HCT116 (cell line): Measurements from ENCODE around the gene JDP2. TPM values are rescaled to one million over a fixed set of nuclear protein-coding genes. Genes with fewer than 3 reads are reported as not detected.

ENCODE experiments used
- ATAC-seq: fragments of 200-7000 bp; cut with Tn5 transposase; 2 replicates; pipeline ENCODE4 v1.9.1; 2020; ENCODE audit warnings: mild to moderate bottlenecking, moderate library complexity
- BruUV-seq: library from RNA; stranded (reverse); fragments of 400-500 nt; replicated peaks from 2 replicates; lab custom pipeline; 2021; lab: Mats Ljungman, UMichigan
- CTCF ChIA-PET: fragments of 300-600 bp; sonication (Branson Sonifier 250); formaldehyde crosslinking; loops from one replicate; lab custom pipeline; 2021; ENCODE audit warnings: antibody characterized with exemption; lab: Charles Lee
- POLR2A ChIA-PET: fragments of 300-600, 350-600 bp; sonication (Branson Sonifier 250); formaldehyde crosslinking; loops from one replicate; lab custom pipeline; 2021; ENCODE audit warnings: antibody characterized with exemption; lab: Charles Lee
- RAD21 ChIA-PET, 2 experiments: fragments of 300-600 bp; sonication (Branson Sonifier 250); formaldehyde crosslinking; loops; one replicate each; lab custom pipeline; 2023; ENCODE audit warnings: low total read pairs in 2 of 2; ENCODE audit not compliant: uncharacterized antibody in 2 of 2, unreplicated experiment in 2 of 2, low non-redundant PET in 1 of 2; lab: Charles Lee
- DNase-seq: peaks from one replicate; pipeline ENCODE4 v3.0.0-alpha.2; 2010; ENCODE audit warnings: low read depth, low spot score
- H2AFZ ChIP-seq: fragments of 200-600 bp; shearing (Covaris generic), sonication (generic); 2 replicates; pipeline ENCODE4 v1.6.1; 2017; ENCODE audit warnings: low read depth, mixed run types, mixed read lengths, antibody characterized with exemption, low read length; ENCODE audit not compliant: poor library complexity, severe bottlenecking
- H3K27ac ChIP-seq: 2 replicates; pipeline ENCODE4 v1.5.1; 2012; ENCODE audit warnings: low read depth, low read length
- H3K27me3 ChIP-seq: fragments of 200-600 bp; sonication (generic); 2 replicates; pipeline ENCODE4 v1.6.1; 2016; ENCODE audit warnings: mixed run types, low read length, mixed read lengths; ENCODE audit not compliant: insufficient read depth
- H3K36me3 ChIP-seq, 2 experiments: fragments of 200-500 bp in 1 of 2; fragments of 200-600 bp in 1 of 2; sonication (Bioruptor generic) in 1 of 2; sonication (generic) in 1 of 2; 2 replicates each; pipeline versions ENCODE4 v1.5.1 to v1.6.1; 2014 to 2016; ENCODE audit warnings: low read length in 2 of 2, inconsistent platforms in 1 of 2, mixed read lengths in 1 of 2, mixed run types in 1 of 2; ENCODE audit not compliant: insufficient read depth in 2 of 2, control insufficient read depth in 1 of 2
- H3K4me1 ChIP-seq, 2 experiments: fragments of 200-600 bp in 1 of 2; sonication (generic) in 1 of 2; 2 replicates each; pipeline versions ENCODE4 v1.5.1 to v1.6.1; 2012 to 2017; ENCODE audit warnings: low read length in 2 of 2, inconsistent platforms in 1 of 2, mild to moderate bottlenecking in 1 of 2, mixed read lengths in 1 of 2, mixed run types in 1 of 2, moderate library complexity in 1 of 2; ENCODE audit not compliant: insufficient read depth in 2 of 2, control insufficient read depth in 1 of 2
- H3K4me2 ChIP-seq: fragments of 200-600 bp; sonication (generic); 2 replicates; pipeline ENCODE4 v1.6.1; 2017; ENCODE audit warnings: mixed run types, low read length, mixed read lengths
- H3K4me3 ChIP-seq, 2 experiments: fragments of 200-600 bp in 1 of 2; sonication (generic) in 1 of 2; replicated peaks in 1 of 2; 2 replicates each; pipeline ENCODE4 v1.5.1; 2011 to 2016; ENCODE audit warnings: low read length in 2 of 2, control low read depth in 1 of 2, low read depth in 1 of 2, mild to moderate bottlenecking in 1 of 2, mixed read lengths in 1 of 2, mixed run types in 1 of 2
- H3K79me2 ChIP-seq: fragments of 200-600 bp; sonication (generic); 2 replicates; pipeline ENCODE4 v1.6.1; 2017; ENCODE audit warnings: mild to moderate bottlenecking, mixed run types, low read length, moderate library complexity, mixed read lengths; ENCODE audit not compliant: insufficient read depth
- H3K9ac ChIP-seq: fragments of 200-600 bp; sonication (generic); 2 replicates; pipeline ENCODE4 v1.6.1; 2016; ENCODE audit warnings: low read length, mixed read lengths
- H3K9me2 ChIP-seq: fragments of 200-600 bp; sonication (generic), shearing (Covaris generic); 2 replicates; pipeline ENCODE4 v1.6.1; 2017; ENCODE audit warnings: mixed run types, mild to moderate bottlenecking, moderate library complexity; ENCODE audit not compliant: insufficient read depth
- H3K9me3 ChIP-seq, 2 experiments: fragments of 200-500 bp in 1 of 2; fragments of 200-600 bp in 1 of 2; sonication (Bioruptor generic) in 1 of 2; sonication (generic) in 1 of 2; 2 replicates each; pipeline ENCODE4 v1.6.1; 2014 to 2017; ENCODE audit warnings: low read length in 2 of 2, mixed read lengths in 2 of 2, inconsistent platforms in 1 of 2, low read depth in 1 of 2, mild to moderate bottlenecking in 1 of 2, mixed run types in 1 of 2, moderate library complexity in 1 of 2; ENCODE audit not compliant: control insufficient read depth in 1 of 2, insufficient read depth in 1 of 2
- H4K20me1 ChIP-seq: fragments of 200-600 bp; sonication (generic), shearing (Covaris generic); 2 replicates; pipeline ENCODE4 v1.6.1; 2017; ENCODE audit warnings: mixed run types, mild to moderate bottlenecking, moderate library complexity; ENCODE audit not compliant: insufficient read depth
- CBX3 ChIP-seq: IDR thresholded peaks from 2 replicates; pipeline ENCODE4 v1.6.1; 2012; ENCODE audit warnings: low read depth
- CEBPB ChIP-seq: IDR thresholded peaks from 2 replicates; pipeline ENCODE4 v1.6.1; 2012; ENCODE audit warnings: low read depth
- EGR1 ChIP-seq: IDR thresholded peaks from 2 replicates; pipeline ENCODE4 v1.6.1; 2012; ENCODE audit warnings: low read depth
- EZH2 ChIP-seq: fragments of 200-600 bp; sonication (generic); IDR thresholded peaks from 2 replicates; pipeline ENCODE4 v1.6.1; 2017; ENCODE audit warnings: antibody characterized with exemption, mixed run types
- EZH2phosphoT487 ChIP-seq: fragments of 200-600 bp; IDR thresholded peaks from 2 replicates; pipeline ENCODE4 v1.6.1; 2018; ENCODE audit warnings: antibody characterized with exemption, borderline replicate concordance
- FOSL1 ChIP-seq: IDR thresholded peaks from 2 replicates; pipeline ENCODE4 v1.6.1; 2012; ENCODE audit warnings: low read depth
- JUND ChIP-seq: IDR thresholded peaks from 2 replicates; pipeline ENCODE4 v1.6.1; 2012
- POLR2A ChIP-seq: IDR thresholded peaks from 2 replicates; pipeline ENCODE4 v1.7.0; 2011; ENCODE audit warnings: borderline replicate concordance; ENCODE audit not compliant: insufficient read depth, insufficient read length; ENCODE audit errors: extremely low read depth
- POLR2AphosphoS5 ChIP-seq: IDR thresholded peaks from 2 replicates; pipeline ENCODE4 v1.6.1; 2011; ENCODE audit warnings: mild to moderate bottlenecking, low read depth, low read length, moderate library complexity
- RAD21 ChIP-seq: IDR thresholded peaks from 2 replicates; pipeline ENCODE4 v1.6.1; 2012; ENCODE audit warnings: low read depth, mild to moderate bottlenecking
- SIN3A ChIP-seq: IDR thresholded peaks from 2 replicates; pipeline ENCODE4 v1.6.1; 2012; ENCODE audit warnings: low read depth
- SP1 ChIP-seq: IDR thresholded peaks from 2 replicates; pipeline ENCODE4 v1.6.1; 2012; ENCODE audit warnings: low read depth
- SRF ChIP-seq: IDR thresholded peaks from 2 replicates; pipeline ENCODE4 v1.6.1; 2012; ENCODE audit warnings: low read depth
- TCF7L2 ChIP-seq: IDR thresholded peaks from 2 replicates; pipeline ENCODE4 v1.7.0; 2011; ENCODE audit warnings: borderline replicate concordance, inconsistent platforms; ENCODE audit not compliant: insufficient read depth, insufficient read length; ENCODE audit errors: extremely low read depth
- YY1 ChIP-seq: IDR thresholded peaks from 2 replicates; pipeline ENCODE4 v1.6.1; 2011; ENCODE audit warnings: low read length, low read depth, moderate library complexity, mild to moderate bottlenecking; ENCODE audit not compliant: insufficient replicate concordance; ENCODE audit errors: extremely low read depth
- ZFX ChIP-seq: fragments of 450-650 bp; IDR thresholded peaks from 2 replicates; pipeline ENCODE4 v1.6.1; 2017
- ZNF274 ChIP-seq: fragments of 200-500 bp; sonication (Bioruptor generic); IDR thresholded peaks from 2 replicates; pipeline ENCODE4 v1.6.1; 2014; ENCODE audit warnings: mild to moderate bottlenecking, low read depth, low read length, inconsistent platforms
- intact Hi-C: fragments of 100-400 bp; cut with micrococcal nuclease; formaldehyde crosslinking; loops from 2 replicates; pipeline ENCODE4 v1.10.0; 2022
- total RNA-seq: library from RNA; stranded (reverse); gene quantifications from one replicate; pipeline ENCODE4 v1.2.1, GENCODE V29; 2021; ENCODE audit not compliant: unreplicated experiment
- TF ChIP-seq, protein P1 (sequence below): IDR thresholded peaks from 2 replicates; pipeline ENCODE4 v1.6.1; 2012; ENCODE audit warnings: low read depth
- TF ChIP-seq, protein P2 (sequence below): IDR thresholded peaks from 2 replicates; pipeline ENCODE4 v1.6.1; 2011; ENCODE audit warnings: mild to moderate bottlenecking, low read length, moderate library complexity; ENCODE audit not compliant: insufficient replicate concordance; ENCODE audit errors: extremely low read depth
- TF ChIP-seq, protein P3 (sequence below): IDR thresholded peaks from 2 replicates; pipeline ENCODE4 v1.6.1; 2012

Gene JDP2
- total RNA-seq, 1 experiment from 2014 or later: 25.4 TPM

GRCh38 chr14:75522224-75522982 lies 94.6 kb downstream of the JDP2 start, which contains the start of gene BATF:
Gene BATF, plus strand, starts transcription at chr14:75522469. Its CDS starts 214 bp downstream, at chr14:75522683.
- no peak within 1 kb of the TSS for H3K4me2 ChIP-seq
- no TSS peak for BruUV-seq
- H3K9me3 ChIP-seq: no peaks in the 10 kb centered on the region
- H3K4me1 ChIP-seq: no peaks in the 10 kb centered on the region
- H3K36me3 ChIP-seq: no peaks in the 10 kb centered on the region
- ChIA-PET POLR2A (no interaction called here), CTCF (no interaction called here)
- no peaks in the 10 kb centered on the region for H3K9me2 ChIP-seq
- no peak within 1 kb of the TSS for H3K9ac ChIP-seq
- no peak for DNase-seq
- intact Hi-C loops: no loop called here
- TF ChIP-seq POLR2A (no peak), FOSL1 (no peak), SP1 (no peak), POLR2AphosphoS5 (no peak), SRF (no peak), EZH2 (no peak), ZFX (no peak), CBX3 (no peak), EZH2phosphoT487 (no peak), ZNF274 (no peak), JUND (no peak), SIN3A (no peak), TCF7L2 (no peak), CEBPB (no peak), EGR1 (no peak), RAD21 (no peak), YY1 (no peak)
- TF ChIP-seq, protein P1, sequence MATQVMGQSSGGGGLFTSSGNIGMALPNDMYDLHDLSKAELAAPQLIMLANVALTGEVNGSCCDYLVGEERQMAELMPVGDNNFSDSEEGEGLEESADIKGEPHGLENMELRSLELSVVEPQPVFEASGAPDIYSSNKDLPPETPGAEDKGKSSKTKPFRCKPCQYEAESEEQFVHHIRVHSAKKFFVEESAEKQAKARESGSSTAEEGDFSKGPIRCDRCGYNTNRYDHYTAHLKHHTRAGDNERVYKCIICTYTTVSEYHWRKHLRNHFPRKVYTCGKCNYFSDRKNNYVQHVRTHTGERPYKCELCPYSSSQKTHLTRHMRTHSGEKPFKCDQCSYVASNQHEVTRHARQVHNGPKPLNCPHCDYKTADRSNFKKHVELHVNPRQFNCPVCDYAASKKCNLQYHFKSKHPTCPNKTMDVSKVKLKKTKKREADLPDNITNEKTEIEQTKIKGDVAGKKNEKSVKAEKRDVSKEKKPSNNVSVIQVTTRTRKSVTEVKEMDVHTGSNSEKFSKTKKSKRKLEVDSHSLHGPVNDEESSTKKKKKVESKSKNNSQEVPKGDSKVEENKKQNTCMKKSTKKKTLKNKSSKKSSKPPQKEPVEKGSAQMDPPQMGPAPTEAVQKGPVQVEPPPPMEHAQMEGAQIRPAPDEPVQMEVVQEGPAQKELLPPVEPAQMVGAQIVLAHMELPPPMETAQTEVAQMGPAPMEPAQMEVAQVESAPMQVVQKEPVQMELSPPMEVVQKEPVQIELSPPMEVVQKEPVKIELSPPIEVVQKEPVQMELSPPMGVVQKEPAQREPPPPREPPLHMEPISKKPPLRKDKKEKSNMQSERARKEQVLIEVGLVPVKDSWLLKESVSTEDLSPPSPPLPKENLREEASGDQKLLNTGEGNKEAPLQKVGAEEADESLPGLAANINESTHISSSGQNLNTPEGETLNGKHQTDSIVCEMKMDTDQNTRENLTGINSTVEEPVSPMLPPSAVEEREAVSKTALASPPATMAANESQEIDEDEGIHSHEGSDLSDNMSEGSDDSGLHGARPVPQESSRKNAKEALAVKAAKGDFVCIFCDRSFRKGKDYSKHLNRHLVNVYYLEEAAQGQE: no peak
- TF ChIP-seq, protein P2, sequence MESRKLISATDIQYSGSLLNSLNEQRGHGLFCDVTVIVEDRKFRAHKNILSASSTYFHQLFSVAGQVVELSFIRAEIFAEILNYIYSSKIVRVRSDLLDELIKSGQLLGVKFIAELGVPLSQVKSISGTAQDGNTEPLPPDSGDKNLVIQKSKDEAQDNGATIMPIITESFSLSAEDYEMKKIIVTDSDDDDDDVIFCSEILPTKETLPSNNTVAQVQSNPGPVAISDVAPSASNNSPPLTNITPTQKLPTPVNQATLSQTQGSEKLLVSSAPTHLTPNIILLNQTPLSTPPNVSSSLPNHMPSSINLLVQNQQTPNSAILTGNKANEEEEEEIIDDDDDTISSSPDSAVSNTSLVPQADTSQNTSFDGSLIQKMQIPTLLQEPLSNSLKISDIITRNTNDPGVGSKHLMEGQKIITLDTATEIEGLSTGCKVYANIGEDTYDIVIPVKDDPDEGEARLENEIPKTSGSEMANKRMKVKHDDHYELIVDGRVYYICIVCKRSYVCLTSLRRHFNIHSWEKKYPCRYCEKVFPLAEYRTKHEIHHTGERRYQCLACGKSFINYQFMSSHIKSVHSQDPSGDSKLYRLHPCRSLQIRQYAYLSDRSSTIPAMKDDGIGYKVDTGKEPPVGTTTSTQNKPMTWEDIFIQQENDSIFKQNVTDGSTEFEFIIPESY: no peak
- TF ChIP-seq, protein P3, sequence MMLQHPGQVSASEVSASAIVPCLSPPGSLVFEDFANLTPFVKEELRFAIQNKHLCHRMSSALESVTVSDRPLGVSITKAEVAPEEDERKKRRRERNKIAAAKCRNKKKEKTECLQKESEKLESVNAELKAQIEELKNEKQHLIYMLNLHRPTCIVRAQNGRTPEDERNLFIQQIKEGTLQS: no peak
- TF ChIP-seq, all 23 proteins: peak for 0
- RAD21 ChIA-PET: no interaction called here
- H3K4me3 ChIP-seq: no peak within 1 kb of the TSS
- H3K27ac ChIP-seq: no peak within 1 kb of the TSS
- ATAC-seq: no peak
- no peaks in the 10 kb centered on the region for H3K79me2 ChIP-seq
- no peak within 1 kb of the TSS for H2AFZ ChIP-seq
- H4K20me1 ChIP-seq: no peaks in the 10 kb centered on the region
- H3K27me3 ChIP-seq: peaks cover 6% of the 10 kb centered on the region; the same call in 1 of the 2 replicates
